Measurements from ENCODE around the gene MYO1B.

Gene MYO1B

DNA sequence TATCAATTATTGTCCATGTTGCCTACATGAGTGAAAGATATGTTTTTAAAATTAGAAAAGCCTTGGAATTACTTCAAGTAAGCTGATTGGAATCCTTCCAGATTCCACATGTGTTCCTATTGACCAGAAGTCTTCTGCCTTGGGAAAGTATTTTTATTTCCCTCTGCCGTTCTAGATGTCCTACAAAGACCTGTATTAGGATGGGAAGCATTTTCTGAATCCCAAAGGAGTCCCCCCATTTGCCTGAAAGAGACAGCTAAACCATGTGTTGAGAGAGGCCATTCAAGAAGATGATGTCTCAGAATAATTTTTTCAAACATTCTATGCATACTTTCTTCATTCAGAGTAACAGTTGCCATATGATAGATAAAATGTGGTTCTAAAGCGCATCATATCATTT lies 19.0 kb upstream of the MYO1B start:
- ATAC-seq: no peak

DNA sequence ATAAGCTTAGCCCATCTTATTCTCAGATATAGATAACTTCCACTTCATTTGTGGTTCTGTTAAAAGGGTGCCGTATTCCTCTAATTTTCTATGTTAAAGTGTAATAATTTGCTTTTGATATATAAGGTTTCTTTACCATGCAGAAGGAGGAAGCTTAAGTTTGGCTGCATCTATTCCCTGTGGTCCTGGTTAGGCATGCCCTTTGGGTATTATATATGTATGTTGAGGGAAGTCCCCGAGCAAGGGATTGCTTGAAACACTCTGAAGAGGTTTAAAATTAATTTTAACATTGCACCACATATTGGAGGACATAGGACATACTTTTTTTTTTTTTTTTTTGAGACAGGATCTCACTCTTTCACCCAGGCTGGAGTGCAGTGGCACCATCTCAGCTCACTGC lies 16.9 kb upstream of the MYO1B start:
- ATAC-seq (no peak), DNase-seq (no peak)

More for the DNA sequence above, 19.0 kb upstream of the MYO1B start:
- no peak for DNase-seq

DNA sequence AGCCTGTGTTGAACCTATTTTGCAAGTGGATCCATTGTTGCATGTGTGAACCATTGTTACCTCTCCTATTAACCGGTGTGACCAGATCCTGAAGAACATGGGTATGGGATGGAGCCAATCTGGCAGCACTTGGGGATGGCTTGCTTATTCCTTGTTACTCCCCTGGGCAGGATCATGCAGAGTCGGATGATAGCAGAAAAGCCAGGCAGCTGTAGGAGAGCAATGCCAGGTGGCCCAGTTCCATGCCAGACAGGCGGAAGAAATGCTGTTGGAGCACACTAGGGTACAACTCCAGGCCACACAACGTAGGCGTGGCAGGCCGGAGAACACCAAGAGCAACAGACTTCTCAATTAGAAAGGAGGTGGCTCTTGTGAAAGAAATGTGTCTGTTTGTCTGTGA lies 16.3 kb upstream of the MYO1B start:
- DNase-seq: no peak
- no peak for ATAC-seq

DNA sequence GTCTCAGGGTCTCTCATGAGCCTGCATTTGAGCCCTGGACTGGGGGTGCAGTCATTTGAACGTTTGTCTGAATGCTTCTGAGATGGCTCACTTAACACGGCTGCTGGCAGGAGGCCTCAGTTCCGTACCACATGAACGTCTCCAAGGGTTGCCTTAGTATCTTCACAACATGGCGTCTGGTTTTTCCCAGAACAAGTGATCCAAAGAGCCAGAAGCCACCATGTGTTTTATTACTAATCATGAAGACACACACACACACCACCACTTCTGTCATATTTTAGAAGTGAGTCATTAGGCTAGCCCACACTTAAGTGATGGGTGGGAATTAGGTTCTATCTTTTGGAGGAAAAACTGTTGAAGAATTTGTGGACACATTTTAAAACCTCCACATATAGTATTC lies 15.0 kb upstream of the MYO1B start:
- DNase-seq (no peak), ATAC-seq (peak; percentile 66)

DNA sequence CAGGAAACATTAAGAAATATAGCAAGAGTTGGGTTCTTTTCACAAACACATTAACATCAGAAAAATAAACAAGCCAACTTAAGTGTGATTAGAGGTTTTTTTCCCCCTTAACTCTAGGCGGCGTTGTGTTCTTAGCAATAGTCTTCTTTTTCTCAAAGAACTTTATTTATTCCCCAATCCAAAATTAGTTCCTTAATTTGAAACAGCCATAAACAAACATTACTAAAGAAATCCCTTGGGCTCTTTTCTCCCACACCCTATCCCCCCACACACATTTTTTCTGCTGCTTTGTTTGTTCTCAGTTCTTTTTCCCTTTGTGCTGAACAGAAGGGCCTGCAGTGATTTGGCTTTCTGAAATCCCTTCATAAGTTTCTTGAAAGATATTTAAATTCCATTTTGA lies 13.2 kb upstream of the MYO1B start:
- ATAC-seq (no peak), DNase-seq (no peak)

DNA sequence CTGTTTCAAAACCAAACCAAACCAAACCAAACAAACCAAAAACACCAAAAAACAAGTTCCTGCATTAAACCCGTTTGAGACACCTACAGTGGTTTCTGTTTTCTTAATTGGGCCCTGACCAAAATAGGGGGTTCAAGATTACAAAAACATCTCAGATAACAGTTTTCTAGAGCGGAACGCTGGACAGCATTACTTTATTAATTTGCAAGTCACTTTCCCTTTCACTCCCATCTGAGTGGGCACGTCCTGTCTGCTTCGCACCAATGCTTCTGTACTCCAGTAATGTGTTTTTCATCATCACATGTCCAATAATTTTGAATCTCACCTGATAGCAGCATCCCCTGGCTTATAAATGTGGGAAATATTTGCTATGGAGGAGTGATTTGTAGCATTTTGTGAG lies 11.7 kb upstream of the MYO1B start:
- ATAC-seq (no peak), DNase-seq (no peak)

DNA sequence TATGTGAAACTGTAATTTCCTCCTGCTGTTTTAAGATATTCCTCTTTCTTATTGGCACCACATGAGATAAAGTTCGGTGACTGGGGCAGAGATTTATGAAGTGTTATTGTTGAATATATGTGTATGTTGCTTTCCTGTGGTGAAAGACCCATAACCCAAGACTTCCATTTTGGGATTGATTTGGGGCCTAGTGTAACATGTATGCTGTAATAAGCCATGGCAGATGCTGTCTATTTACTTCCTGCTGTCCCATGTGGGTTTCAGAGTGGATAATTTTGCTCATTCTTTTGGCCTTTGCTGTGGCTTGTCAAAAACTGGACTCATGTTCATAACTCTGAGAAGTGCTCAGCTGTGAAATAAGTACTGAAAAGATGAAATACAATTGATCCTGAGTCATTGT lies 10.8 kb upstream of the MYO1B start:
- DNase-seq (no peak), ATAC-seq (no peak)

DNA sequence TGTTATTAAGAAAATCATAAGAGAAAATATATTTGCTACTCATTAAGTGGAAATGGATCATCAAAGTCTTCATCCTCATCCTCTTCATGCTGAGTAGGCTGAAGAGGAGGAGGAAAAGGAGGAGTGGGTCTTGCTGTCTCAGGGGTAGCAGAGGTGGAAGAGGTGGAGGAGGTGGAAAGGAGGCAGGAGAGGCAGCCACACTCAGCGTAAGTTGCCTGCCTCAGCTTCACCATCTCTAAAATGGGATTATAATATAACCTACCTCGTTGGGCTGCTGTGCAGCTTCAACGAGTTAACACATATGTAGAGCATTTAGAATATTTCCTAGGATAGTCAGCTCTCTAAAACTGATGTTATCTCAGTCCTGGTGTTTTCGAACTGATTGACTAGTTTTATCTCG lies 4.3 kb upstream of the MYO1B start:
- DNase-seq (no peak), ATAC-seq (no peak)

DNA sequence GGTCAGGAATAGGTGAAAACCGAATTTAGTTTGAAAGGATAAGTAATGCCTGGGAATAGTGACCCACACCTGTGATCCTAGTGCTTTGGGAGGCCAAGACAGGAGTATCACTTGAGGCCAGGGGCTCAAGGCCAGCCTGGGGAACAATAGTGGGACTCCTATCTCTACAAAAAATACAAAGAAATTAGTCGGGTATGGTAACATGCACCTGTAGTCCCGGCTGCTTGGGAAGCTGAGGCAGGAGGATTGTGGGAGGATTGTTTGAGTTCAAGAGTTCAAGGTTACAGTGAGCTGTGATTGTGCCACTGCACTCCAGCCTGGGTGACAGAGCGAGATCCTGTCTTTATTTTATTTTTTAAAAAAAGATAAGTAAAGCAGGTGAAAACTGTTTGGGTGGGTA lies 3.8 kb upstream of the MYO1B start:
- DNase-seq (no peak), ATAC-seq (no peak)

DNA sequence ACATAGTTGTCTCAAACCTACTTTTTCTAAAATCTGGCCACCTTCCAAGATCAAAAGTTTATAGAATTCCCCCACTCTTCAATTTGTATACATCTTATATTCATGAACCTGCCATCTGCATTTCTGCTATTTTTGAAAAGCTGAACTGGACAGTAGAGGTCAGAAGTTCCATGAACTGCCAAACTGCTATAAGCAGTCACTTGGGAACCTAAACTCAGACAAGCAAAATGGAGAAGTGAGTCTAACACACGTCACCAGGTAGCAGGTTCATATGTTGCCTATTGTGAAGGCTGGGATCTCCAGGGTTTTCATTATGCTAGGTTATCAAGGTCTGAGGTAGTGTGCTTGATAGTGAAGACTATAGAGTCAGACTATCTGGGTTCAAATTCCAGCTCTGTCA lies 2.0 kb upstream of the MYO1B start:
- ATAC-seq: no peak

DNA sequence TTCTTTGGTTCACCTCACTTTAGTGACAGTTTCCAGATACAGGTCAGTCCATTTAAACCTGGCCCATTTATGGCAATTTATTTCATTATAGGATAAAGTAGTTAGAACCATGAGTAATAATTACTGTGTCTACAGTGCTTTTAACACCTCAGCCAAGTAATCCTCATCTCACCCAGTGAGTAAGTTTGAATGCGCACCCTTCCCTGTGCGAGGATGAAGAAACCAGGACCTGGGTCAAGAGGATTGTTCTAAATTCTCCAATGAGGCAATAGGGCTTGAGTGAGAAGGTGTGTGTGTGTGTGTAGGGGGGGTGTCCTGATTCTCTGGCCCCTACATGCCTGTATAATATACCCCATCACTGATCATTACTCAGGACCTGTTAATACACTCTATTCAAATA lies 854 bp upstream of the MYO1B start:
- DNase-seq: no peak

More for the DNA sequence above, 2.0 kb upstream of the MYO1B start:
- no peak for DNase-seq

DNA sequence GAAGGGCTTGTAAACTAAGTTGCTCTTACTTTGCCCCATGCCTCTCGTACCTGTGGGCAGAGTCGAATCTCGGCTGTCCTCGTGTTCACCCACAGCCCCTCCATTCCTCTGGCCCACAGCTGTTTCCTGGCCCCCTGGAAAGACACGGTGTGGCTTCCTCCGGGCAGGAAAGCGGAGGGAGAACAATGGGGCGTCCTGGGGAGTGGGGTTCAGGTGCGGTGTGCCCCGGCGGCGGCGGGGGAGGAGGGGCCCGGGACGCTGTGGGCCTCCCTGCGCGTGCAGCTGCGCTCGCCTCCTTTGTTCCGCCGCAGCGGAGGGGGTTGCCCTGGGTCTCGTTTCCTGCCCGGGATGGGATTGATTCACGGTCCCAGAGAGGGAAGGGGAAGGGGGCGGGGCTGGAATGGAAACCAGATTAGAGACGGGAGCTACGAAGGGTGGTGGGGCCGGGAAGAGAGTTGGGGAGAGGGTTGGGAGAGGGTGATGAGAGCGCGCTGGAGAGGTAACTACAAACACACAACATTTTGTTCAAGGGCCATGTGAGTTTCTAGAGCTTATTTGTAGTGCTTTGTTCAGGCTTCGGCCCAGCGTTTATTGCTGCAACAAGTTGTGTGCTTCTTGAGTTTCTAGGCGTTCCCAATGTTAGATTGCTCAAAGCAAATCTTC lies 796 bp downstream of the MYO1B start:
- DNase-seq (peak; percentile 62), ATAC-seq (peak; percentile 21)

More for the DNA sequence above, 854 bp upstream of the MYO1B start:
- ATAC-seq: no peak

DNA sequence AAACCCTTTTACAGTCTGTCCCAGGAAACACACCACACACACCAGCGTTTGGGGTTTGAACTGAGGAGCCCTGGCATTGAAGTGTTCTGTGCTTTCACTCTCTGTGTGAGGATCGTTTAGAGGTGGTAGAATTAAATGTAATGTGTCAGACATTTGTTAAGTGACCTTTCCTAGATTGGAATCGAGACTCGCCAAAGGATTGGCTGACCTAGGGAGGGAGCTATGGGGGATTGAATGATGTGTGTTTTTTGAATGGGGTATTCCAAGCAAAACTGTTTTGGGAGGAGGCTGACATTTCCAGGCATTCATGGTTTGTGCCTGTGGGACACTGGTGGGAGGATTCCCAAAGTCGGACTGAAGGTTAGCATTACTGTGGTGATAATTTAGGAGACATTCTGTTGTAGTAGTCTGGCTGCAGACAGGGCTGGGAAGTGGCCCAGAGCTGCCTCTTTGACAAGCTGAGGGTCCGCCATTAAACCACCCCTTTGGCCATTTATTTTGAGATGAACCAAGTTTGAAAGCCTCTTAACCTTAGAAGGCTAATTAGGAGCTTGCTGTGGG lies 1.7 kb downstream of the MYO1B start:
- ATAC-seq (no peak), DNase-seq (no peak)

DNA sequence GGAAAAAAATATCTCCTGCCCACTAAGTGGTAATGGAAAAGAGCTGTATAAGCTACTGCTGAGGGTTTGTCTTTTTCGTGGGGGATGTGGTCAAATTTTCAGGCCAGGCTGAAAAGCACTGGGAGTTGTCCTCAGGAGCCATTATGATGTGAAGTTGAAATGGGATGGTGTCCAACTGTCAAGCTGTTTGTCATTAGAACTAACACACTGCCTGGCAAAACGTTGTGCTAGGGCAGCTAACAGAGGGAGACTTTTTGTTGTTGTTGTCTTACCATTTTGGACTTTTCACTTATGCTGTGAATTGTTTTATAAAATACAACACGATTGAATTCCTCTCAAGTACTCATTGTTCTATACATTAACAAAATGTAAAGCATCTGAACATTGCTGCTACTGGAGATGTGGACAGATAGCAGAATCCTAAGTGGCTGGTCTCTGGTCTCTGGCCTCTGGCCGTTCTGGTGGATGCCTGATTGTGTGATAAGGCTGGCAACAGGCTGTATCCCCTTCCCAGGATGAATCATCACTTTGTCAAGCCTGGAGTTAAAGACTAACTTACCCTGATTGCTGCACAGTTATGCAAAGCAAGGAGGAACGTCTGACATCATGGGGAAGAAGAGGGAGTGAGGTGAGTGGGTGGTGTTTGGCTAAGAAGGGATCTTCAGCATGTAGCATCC lies 2.3 kb downstream of the MYO1B start:
- no peak for ATAC-seq
- DNase-seq: no peak

DNA sequence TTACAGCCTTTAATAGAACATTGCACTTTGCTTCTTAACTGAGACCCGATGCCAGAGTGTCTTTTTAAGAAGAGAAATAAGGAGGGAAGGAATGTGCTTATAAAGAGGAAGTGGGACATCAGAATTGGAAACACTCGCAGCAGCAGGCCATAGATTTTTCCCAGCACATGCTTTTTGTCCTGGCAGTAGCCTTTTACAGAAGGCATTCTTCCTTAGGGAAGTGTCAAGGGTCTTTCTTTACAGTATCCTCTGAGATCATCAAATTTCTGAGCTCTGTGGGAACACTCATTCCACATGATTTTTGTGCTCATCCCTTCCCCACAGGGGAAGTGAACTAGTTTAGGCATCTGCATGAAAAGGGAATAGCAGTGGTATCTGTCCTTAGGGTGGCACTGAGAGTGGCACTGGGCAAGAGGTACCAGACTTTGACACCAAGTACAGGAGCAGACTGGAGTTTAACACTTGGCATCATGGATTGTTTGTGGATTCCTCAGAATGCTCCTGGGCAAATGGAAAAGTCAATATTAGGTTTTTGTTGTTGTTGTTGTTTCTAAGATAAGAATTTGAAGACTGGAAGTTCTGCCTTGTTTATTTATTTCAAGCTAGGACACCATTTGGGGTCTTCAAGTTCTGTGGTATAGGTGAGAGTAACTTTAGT lies 4.1 kb downstream of the MYO1B start:
- DNase-seq: no peak
- no peak for ATAC-seq

DNA sequence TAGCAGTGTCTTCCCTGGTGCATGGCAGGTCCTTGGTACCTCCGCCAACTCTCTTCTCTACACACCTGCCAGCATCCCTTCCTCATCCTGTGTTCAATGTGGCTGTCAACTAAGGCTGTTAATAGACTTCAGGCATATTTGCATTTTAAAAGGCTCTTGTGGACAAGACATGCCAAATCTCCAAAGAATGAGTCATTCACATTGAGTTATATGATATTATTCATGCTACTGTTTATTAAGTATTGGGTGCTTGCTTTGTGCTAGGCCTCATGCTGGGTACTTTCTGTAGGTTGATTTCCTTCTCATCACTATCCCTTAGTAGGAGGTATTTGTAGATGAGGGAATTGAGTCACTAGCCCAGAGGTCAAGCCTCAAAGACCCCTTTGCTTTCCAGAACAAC lies 5.2 kb downstream of the MYO1B start:
- DNase-seq (no peak), ATAC-seq (no peak)

DNA sequence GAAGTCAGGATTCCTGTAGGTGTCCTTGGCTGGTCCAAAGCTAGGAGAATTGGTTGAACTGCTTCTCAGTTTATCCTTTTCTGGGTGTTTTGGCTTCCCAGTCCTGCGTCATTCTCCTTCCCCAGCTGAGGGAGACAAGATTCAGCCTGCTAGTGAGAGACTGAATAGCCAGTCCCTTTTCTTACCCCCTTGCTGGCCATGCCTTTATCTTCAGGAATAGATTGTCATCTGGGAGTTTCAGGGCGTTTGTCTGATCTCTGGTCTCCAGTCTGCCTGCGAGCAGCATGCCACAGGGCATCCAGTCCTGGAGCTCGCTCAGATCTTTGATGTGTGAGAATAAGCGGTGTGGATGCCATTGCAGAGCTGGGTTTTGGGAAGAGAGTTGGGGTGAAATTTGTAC lies 5.8 kb downstream of the MYO1B start:
- DNase-seq: no peak
- no peak for ATAC-seq

DNA sequence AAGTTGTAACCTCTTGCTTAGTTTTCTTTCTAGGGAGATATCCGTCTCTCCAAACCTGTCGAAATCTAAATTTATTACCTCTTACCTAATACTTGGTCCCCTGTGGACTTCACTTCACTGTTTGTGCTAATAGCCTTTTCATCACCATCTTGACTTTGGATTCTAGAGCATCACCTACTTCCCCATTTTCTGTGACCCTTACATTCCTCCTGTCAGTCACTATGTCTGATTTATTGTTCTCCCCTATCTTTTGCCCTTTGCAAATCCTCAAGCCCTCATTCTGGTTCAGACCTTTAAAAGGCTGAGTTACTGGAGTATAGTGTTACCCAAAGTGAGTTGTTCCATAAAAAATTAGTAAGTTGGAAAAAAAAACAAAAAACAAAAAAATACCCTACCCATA lies 7.5 kb downstream of the MYO1B start:
- ATAC-seq: no peak
- no peak for DNase-seq

DNA sequence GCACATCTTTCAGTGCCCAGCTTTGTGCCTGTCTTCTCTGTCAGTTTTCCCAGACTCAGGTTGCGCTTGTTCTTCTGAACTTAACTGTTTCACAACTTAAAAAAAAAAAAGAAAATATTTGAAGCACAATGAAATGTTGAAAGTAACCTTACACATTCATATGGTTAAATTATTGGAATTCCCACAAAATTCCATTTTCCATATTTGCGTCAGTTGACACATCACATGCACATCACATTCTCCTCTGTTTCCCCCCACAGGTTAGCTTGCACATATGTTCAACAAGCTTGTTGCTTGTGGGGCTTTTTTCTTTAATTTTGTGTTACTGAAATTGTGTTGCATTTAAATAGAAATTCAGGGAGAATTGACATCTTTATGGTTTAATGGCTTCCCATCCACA lies 8.3 kb downstream of the MYO1B start:
- DNase-seq (no peak), ATAC-seq (no peak)

DNA sequence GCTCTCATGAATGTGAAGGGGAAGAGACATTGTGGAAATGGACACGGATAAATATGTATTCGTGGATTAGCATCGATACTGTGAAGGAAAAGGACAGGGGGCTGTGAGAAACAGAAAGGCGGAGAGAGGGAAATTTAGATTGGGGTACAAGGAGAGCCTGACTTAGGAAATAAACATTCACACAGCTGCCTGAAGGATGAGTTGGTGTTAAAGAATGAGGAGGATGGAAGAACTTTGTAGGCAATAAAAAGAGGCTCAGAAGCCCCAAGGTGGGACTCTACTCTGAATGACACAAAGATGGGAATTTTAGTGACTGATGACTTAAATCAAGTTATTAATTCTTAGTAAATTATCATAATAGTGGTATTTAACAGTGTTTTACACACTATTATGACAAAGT lies 10.1 kb downstream of the MYO1B start:
- no peak for ATAC-seq
- DNase-seq: no peak

DNA sequence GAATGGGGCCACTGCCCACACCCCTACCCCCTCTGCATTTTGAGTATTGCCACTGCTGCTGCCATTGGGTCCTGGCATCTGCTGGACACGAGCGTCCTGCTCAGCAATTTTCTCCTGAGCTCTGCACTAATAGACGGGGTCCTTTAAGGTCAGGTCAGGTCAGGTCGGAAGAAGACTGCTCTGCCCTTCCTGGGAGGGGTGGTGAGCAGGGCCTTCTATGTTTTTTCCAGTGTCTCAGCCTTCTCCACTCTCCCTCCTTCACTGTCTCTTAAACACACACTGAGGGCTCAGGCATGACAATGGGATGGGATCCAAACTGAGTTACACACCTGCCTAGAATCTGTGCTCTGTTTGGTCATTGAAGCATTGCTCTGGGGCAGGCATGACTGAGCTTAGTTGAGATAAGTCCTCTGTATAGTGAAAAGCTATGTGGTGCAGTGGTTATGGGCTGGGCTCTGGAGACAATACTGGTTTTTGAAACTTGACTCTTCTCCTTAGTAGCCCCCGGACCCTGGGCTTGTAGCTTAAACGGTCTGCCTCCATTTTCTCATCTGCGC lies 10.6 kb downstream of the MYO1B start:
- no peak for ATAC-seq

DNA sequence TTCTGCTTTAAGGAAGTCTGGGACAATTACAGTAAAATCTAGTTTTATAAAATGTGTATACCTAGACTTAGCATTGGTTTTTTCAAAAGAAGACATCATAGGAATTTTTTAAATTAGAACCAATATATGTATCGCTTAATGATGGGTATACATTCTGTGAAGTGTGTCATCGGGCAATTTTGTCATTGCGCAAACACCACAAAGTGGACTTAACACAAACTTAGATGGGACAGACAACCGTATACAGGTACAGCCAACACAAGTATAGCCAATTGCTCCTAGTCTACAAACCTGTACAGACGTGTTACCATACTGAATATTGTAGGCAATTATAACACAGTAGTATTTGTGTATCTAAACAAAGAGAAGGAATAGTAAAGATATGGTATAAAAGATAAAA lies 12.7 kb downstream of the MYO1B start:
- ATAC-seq (no peak), DNase-seq (no peak)

More for the DNA sequence above, 10.6 kb downstream of the MYO1B start:
- no peak for DNase-seq

DNA sequence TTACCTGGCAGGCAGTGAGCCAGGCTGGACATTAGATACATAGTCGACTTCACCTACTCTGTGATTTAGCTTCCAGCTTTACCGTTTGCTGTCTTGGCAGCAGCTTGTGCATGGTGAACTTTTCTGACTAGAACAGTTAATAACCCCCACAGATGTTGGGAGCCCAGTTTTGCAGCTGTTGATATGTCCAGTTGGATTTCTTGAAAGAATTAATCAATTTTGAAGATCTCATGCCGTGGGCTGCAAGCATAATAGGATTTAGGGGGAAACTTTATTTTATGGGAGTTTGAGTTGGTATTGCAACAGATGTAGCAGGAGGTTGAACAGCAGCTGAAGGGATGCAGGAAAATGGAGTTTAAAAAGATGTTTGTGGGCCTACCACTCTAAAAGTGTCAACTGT lies 13.8 kb downstream of the MYO1B start:
- DNase-seq: no peak
- no peak for ATAC-seq
